Peyer's patch (tissue), 4 donors: ENCODE data around the gene NPAT. TPM values are rescaled to one million over a fixed set of nuclear protein-coding genes. Genes with fewer than 3 reads are reported as not detected.
A peak's percentile ranks its signal among the peaks of the same experiment; 100 is the strongest.

Experiments used
- DNase-seq, 3 donors: peaks; one replicate each; pipeline ENCODE4 v3.0.0-alpha.2; 2017 to 2019
- H3K27ac ChIP-seq, 4 donors: fragments of 200-600 bp; sonication (generic); one replicate each; pipeline ENCODE4 v1.5.1; 2016 to 2019
- H3K27me3 ChIP-seq, 2 donors: fragments of 200-600 bp; sonication (generic); one replicate each; pipeline ENCODE4 v1.5.1; 2019
- H3K36me3 ChIP-seq, 3 donors: fragments of 200-600 bp; sonication (generic); one replicate each; pipeline ENCODE4 v1.5.1; 2016 to 2019
- H3K4me1 ChIP-seq, 4 donors: fragments of 200-600 bp; sonication (generic); one replicate each; pipeline ENCODE4 v1.5.1; 2016 to 2019
- H3K4me3 ChIP-seq, 4 donors: fragments of 200-600 bp; sonication (generic); 1 replicate in 3 of 4; 2 replicates in 1 of 4; pipeline ENCODE4 v1.5.1; 2016 to 2019; ENCODE audit warnings: mild to moderate bottlenecking in 1 of 4
- H3K9me3 ChIP-seq, 4 donors: fragments of 200-600 bp; sonication (generic); one replicate each; pipeline ENCODE4 v1.5.1; 2016 to 2019; ENCODE audit warnings: mild to moderate bottlenecking in 1 of 4
- CTCF ChIP-seq, 6 experiments: fragments of 450-650 bp in 4 of 6; fragments of 200-600 bp in 2 of 6; sonication (generic) in 1 of 6; IDR thresholded peaks; one replicate each; pipeline ENCODE4 v1.5.1; 2017 to 2019; ENCODE audit warnings: antibody characterized with exemption in 6 of 6, mild to moderate bottlenecking in 3 of 6, moderate library complexity in 1 of 6
- POLR2A ChIP-seq, 2 donors: fragments of 450-650 bp; IDR thresholded peaks; one replicate each; pipeline ENCODE4 v1.5.1; 2017; ENCODE audit warnings: antibody characterized with exemption in 2 of 2, mild to moderate bottlenecking in 2 of 2, moderate library complexity in 2 of 2
- total RNA-seq, 4 donors: library from RNA; depleted of rRNA; stranded (reverse); fragments of >200 nt; gene quantifications; one replicate each; pipeline ENCODE4 v1.1.0, GENCODE V29; 2016

NPAT gene
- total RNA-seq = 10 to 100 TPM; 14.4 to 48.7 (median 14.7) TPM

DNA sequence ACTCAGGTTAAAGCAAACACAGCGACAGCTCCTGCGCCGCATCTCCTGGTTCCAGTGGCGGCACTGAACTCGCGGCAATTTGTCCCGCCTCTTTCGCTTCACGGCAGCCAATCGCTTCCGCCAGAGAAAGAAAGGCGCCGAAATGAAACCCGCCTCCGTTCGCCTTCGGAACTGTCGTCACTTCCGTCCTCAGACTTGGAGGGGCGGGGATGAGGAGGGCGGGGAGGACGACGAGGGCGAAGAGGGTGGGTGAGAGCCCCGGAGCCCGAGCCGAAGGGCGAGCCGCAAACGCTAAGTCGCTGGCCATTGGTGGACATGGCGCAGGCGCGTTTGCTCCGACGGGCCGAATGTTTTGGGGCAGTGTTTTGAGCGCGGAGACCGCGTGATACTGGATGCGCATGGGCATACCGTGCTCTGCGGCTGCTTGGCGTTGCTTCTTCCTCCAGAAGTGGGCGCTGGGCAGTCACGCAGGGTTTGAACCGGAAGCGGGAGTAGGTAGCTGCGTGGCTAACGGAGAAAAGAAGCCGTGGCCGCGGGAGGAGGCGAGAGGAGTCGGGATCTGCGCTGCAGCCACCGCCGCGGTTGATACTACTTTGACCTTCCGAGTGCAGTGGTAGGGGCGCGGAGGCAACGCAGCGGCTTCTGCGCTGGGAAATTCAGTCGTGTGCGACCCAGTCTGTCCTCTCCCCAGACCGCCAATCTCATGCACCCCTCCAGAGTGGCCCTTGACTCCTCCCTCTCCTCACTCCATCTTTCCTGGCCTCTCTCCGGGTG is at the start of gene NPAT, which contains the start of gene ATM:
TSS of gene NPAT (minus strand) at position 65 of the 774 bp plus-strand sequence. CDS start 102 bp downstream, outside the sequence.
TSS of gene ATM (plus strand) at position 494 of the 774 bp plus-strand sequence. CDS start 4,558 bp downstream, outside the sequence.
- H3K27ac ChIP-seq = peak within 1 kb of the TSS; percentile 90 to 96 (median 93)
- TF ChIP-seq POLR2A (IDR thresholded peaks at IDR 0.05) = peak in 1 of 2 donors; percentile 95
- peak; percentile 43 to 90 (median 80) for TF ChIP-seq CTCF (IDR thresholded peaks at IDR 0.05)
- no peaks in the 10 kb centered on the region for H3K36me3 ChIP-seq
- peak; percentile 97 to 100 (median 99) for DNase-seq
- no peaks in the 10 kb centered on the region for H3K9me3 ChIP-seq
- peaks cover 0 to 16% (median 0%) of the 10 kb centered on the region in 4 donors for H3K4me1 ChIP-seq
- no peaks in the 10 kb centered on the region for H3K27me3 ChIP-seq
- peak within 1 kb of the TSS; percentile 66 to 92 (median 88) for H3K4me3 ChIP-seq

- H3K4me3 ChIP-seq = no peak overlapping the region
- peaks cover 0 to 45% (median 0%) of the 10 kb centered on the region in 3 donors for H3K36me3 ChIP-seq
- no peaks in the 10 kb centered on the region for H3K27me3 ChIP-seq
- H3K4me1 ChIP-seq = no peaks in the 10 kb centered on the region
- no peaks in the 10 kb centered on the region for H3K9me3 ChIP-seq
- no peak overlapping the region for H3K27ac ChIP-seq
- no peak for TF ChIP-seq POLR2A (IDR thresholded peaks at IDR 0.05)
- no peak for TF ChIP-seq CTCF (IDR thresholded peaks at IDR 0.05)
- DNase-seq = no peak
Measured at GRCh38 chr11:108269583-108269982, 47.1 kb upstream of the NPAT start.

- no peak overlapping the region for H3K27ac ChIP-seq
- no peaks in the 10 kb centered on the region for H3K27me3 ChIP-seq
- no peak for DNase-seq
- H3K9me3 ChIP-seq = no peaks in the 10 kb centered on the region
- no peak for TF ChIP-seq CTCF (IDR thresholded peaks at IDR 0.05)
- no peak for TF ChIP-seq POLR2A (IDR thresholded peaks at IDR 0.05)
- H3K36me3 ChIP-seq = peaks cover 0 to 87% (median 0%) of the 10 kb centered on the region in 3 donors
- H3K4me1 ChIP-seq = no peaks in the 10 kb centered on the region
- H3K4me3 ChIP-seq = no peak overlapping the region
Measured at GRCh38 chr11:108253176-108253575, 30.7 kb upstream of the NPAT start.

DNA sequence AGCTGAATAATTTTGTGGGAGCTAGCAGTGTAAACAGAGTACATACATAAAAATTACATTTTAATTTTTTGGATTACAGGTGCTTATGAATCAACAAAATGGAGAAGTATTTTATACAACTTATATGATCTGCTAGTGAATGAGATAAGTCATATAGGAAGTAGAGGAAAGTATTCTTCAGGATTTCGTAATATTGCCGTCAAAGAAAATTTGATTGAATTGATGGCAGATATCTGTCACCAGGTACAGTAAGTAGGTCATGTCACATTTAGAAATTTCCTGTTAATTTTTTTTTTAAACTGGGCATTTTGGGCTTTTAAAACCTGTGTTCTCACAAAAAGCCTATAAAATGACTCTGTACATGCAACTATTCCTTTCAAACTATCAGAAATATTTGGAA is 24.4 kb upstream of the NPAT start:
- H3K9me3 ChIP-seq = no peaks in the 10 kb centered on the region
- no peak for DNase-seq
- peaks cover 0 to 43% (median 0%) of the 10 kb centered on the region in 3 donors for H3K36me3 ChIP-seq
- no peak overlapping the region for H3K27ac ChIP-seq
- no peaks in the 10 kb centered on the region for H3K4me1 ChIP-seq
- H3K4me3 ChIP-seq = no peak overlapping the region
- no peaks in the 10 kb centered on the region for H3K27me3 ChIP-seq
- TF ChIP-seq POLR2A (IDR thresholded peaks at IDR 0.05) = no peak
- TF ChIP-seq CTCF (IDR thresholded peaks at IDR 0.05) = no peak

DNA sequence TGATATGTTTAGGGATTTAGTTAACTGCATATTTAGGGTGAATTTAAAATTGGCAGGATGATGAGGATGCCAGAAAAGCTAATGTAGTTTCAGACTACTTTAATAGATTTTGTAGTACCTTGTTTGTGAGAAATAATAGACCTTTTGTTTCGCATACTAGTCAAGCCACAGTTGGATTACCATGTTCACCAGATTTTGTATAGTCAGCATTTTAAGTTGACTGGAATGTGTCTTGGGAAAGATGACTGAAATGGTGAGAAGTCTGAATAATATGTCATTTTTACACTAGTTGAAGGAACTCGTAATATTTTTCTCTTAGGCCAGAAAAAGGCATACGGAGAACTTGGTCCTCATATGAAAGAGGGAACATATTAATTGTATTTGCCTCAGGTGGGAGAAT is 23.9 kb upstream of the NPAT start:
- Histone ChIP-seq H3K36me3 (peaks cover 0 to 37% (median 0%) of the 10 kb centered on the region in 3 donors), H3K9me3 (no peaks in the 10 kb centered on the region), H3K4me3 (no peak overlapping the region), H3K27ac (no peak overlapping the region), H3K4me1 (no peaks in the 10 kb centered on the region), H3K27me3 (no peaks in the 10 kb centered on the region)
- no peak for TF ChIP-seq POLR2A (IDR thresholded peaks at IDR 0.05)
- TF ChIP-seq CTCF (IDR thresholded peaks at IDR 0.05) = no peak
- no peak for DNase-seq
